GM13976 (cell line): Measurements from ENCODE around the gene EMC8.
A peak's percentile ranks its signal among the peaks of the same experiment; 100 is the strongest.

Source experiments
- DNase-seq: peaks from one replicate; pipeline ENCODE4 v3.0.0; 2012; ENCODE audit warnings: low spot score
- CTCF ChIP-seq: IDR thresholded peaks from 2 replicates; pipeline ENCODE4 v1.5.1; 2012; ENCODE audit warnings: borderline replicate concordance, mild to moderate bottlenecking; ENCODE audit not compliant: insufficient read depth; ENCODE audit errors: extremely low read depth, missing control alignments, control extremely low read depth
- in situ Hi-C: fragments of 300-500 bp; cut with MboI; formaldehyde crosslinking; loops from one replicate; pipeline ENCODE4 v1.12.0; 2022; ENCODE audit warnings: low sequenced_read_pairs, mixed read lengths, inconsistent platforms; ENCODE audit not compliant: unreplicated experiment

The EMC8 gene

DNA sequence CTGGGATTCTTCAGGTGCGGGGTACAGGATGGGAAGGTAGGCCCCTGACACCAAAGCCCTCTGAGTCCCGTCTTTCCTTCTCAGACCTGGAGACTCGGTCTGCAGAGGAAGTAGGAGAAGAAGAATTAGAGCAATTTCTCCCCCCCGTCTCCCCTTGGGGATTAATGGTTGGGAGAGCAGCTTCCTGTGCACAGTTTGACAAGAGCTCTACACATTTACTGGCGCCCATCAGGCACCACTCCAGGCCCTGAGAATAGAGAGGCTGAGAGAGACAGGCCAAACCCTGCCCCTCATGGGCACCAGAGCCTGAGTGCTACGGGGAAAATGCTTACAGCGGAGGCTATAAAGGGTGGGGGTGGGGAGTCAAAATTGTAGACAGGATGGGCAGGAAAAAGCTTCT is 44.9 kb downstream of the EMC8 start:
- in situ Hi-C loops: no loop called here
- no peak for TF ChIP-seq CTCF
- no peak for DNase-seq

GRCh38 chr16:85753976-85754375 is 45.4 kb downstream of the EMC8 start:
- DNase-seq: no peak
- in situ Hi-C loops: no loop called here
- TF ChIP-seq CTCF: no peak

- DNase-seq: no peak
- in situ Hi-C loops: no loop called here
- no peak for TF ChIP-seq CTCF
These were observed 45.8 kb downstream of the EMC8 start for GRCh38 chr16:85753559-85753958.

- TF ChIP-seq CTCF: no peak
These were observed 46.6 kb downstream of the EMC8 start for GRCh38 chr16:85752511-85753420.

DNA sequence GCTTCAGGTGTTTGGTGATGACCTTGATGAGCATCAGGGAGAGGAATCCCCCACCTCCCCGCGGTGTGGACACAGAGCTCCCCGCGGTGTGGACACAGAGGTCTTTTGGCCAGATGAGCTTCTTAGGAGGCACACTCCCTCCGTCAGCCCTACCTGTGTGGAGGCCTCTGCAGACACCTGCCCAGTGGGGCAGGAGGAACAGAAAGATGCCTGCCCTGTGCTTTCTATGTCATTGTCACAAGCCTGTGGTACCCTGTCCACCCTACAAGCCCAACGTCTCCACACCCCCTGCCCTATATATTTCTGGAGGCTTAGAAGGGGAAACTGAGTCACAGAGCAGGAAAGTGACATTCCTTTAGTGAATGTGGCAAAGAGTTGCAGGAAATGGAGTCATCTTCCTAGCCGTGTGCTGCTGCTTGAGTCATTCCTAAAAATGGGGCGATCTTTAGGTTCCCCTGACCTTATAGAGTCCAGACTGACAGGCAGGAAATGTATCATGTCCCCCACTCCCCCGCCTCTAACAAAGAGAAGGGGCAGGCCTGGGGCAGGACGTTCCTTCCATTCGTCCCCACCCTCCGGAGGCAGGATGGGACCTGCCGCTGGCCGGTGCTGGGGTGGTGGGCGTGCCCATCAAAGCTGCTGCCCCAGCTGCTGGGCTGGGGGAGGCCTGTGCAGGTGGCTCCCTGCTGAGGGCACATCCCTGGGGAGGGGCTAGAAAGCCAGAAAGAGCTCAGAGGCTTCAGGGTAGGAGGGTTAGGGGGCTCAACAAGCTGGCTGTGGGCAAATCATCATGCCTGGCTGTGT is 47.4 kb downstream of the EMC8 start:
- peak; percentile 20 for DNase-seq
- in situ Hi-C loops: no loop called here
- TF ChIP-seq CTCF: no peak

More at GRCh38 chr16:85752511-85753420, 46.6 kb downstream of the EMC8 start:
- in situ Hi-C loops: no loop called here
- DNase-seq: no peak

- in situ Hi-C loops: no loop called here
- no peak for TF ChIP-seq CTCF
- peak; percentile 83 for DNase-seq
These were observed 48.3 kb downstream of the EMC8 start, which contains the start of gene C16orf74 for GRCh38 chr16:85750827-85751697. Gene C16orf74, minus strand, starts transcription at chr16:85751096. Its CDS starts 15,879 bp downstream, at chr16:85735217.
